ENCODE data around the gene UCK2. TPM values are rescaled to one million over a fixed set of nuclear protein-coding genes. Genes with fewer than 3 reads are reported as not detected.

Gene UCK2
- total and polyA plus RNA-seq, 12 donors, result 6.7 to 36.4 (median 11.3) TPM

GRCh38 chr1:165840423-165840822 is 13.0 kb downstream of the UCK2 start:
- no peak overlapping the region for H3K27ac ChIP-seq
- no peaks in the 10 kb centered on the region for H3K9me3 ChIP-seq
- DNase-seq (no peak), ATAC-seq (no peak)
- H3K4me1 ChIP-seq, result peaks cover 0 to 48% (median 32%) of the 10 kb centered on the region in 9 donors
- intact Hi-C loops (cut with DNase I), result loop anchor here in 1 of 10 donors (10.0 kb wide), 1 partner anchor 54 kb away; no protein-coding TSS in a partner anchor
- H3K36me3 ChIP-seq, result no peaks in the 10 kb centered on the region
- H3K4me3 ChIP-seq, result no peak overlapping the region
- no peaks in the 10 kb centered on the region for H3K27me3 ChIP-seq
- TF ChIP-seq CTCF (IDR thresholded peaks at IDR 0.05), result no peak
- 83 to 86% methylated on average over 4 of the region's 4 CpGs for WGBS, 2 donors

GRCh38 chr1:165841582-165842017 is 14.2 kb downstream of the UCK2 start:
- 92 to 94% methylated on average over 3 of the region's 3 CpGs for WGBS, 2 donors
- Histone ChIP-seq H3K4me1 (peaks cover 0 to 45% (median 32%) of the 10 kb centered on the region in 9 donors), H3K9me3 (no peaks in the 10 kb centered on the region), H3K36me3 (no peaks in the 10 kb centered on the region), H3K27ac (no peak overlapping the region), H3K27me3 (no peaks in the 10 kb centered on the region), H3K4me3 (no peak overlapping the region)
- intact Hi-C loops (cut with DNase I), result loop anchor here in 1 of 10 donors (10.0 kb wide), 1 partner anchor 53 kb away; no protein-coding TSS in a partner anchor
- DNase-seq (no peak), ATAC-seq (no peak)
- TF ChIP-seq CTCF (IDR thresholded peaks at IDR 0.05), result no peak

GRCh38 chr1:165842023-165842670 is 14.7 kb downstream of the UCK2 start:
- ATAC-seq (no peak), DNase-seq (no peak)
- peaks cover 0 to 40% (median 27%) of the 10 kb centered on the region in 9 donors for H3K4me1 ChIP-seq
- 81 to 86% methylated on average over 2 of the region's 2 CpGs for WGBS, 2 donors
- H3K9me3 ChIP-seq, result no peaks in the 10 kb centered on the region
- H3K27ac ChIP-seq, result no peak overlapping the region
- no peaks in the 10 kb centered on the region for H3K36me3 ChIP-seq
- TF ChIP-seq CTCF (IDR thresholded peaks at IDR 0.05), result no peak
- intact Hi-C loops (cut with DNase I), result loop anchor here in 1 of 10 donors (10.0 kb wide), 1 partner anchor 53 kb away; no protein-coding TSS in a partner anchor
- no peak overlapping the region for H3K4me3 ChIP-seq
- no peaks in the 10 kb centered on the region for H3K27me3 ChIP-seq

- no peak for TF ChIP-seq CTCF (IDR thresholded peaks at IDR 0.05)
- WGBS, 2 donors, result 10 to 12% methylated on average over 5 of the region's 5 CpGs
- Histone ChIP-seq H3K27ac (no peak overlapping the region), H3K27me3 (no peaks in the 10 kb centered on the region), H3K9me3 (no peaks in the 10 kb centered on the region), H3K36me3 (no peaks in the 10 kb centered on the region), H3K4me3 (no peak overlapping the region), H3K4me1 (peaks cover 0 to 38% (median 22%) of the 10 kb centered on the region in 9 donors)
- intact Hi-C loops (cut with DNase I), result loop anchor here in 1 of 10 donors (10.0 kb wide), 1 partner anchor 52 kb away; no protein-coding TSS in a partner anchor
- ATAC-seq (peak in 7 of 8 donors; percentile 52 to 90 (median 72)), DNase-seq (peak in 1 of 2 donors; percentile 29)
Observed at GRCh38 chr1:165842671-165843129, 15.3 kb downstream of the UCK2 start.

Measured in heart right ventricle (tissue), 16 donors.